Activated CD8-positive, alpha-beta memory T cell treated with anti-CD3 and anti-CD28 coated beads, Interleukin-2, amount 50 U/mL, for 24 hours (primary cell): ENCODE results near the gene WDFY1.

Experiments used
- DNase-seq: peaks from one replicate; pipeline ENCODE4 v3.0.0-alpha.2; 2020; ENCODE audit errors: extremely low read depth

WDFY1 gene

GRCh38 chr2:223944703-223945531 is at the start of gene WDFY1:
Gene WDFY1 (minus strand): TSS chr2:223945335. CDS start chr2:223945284, 51 bp downstream.
- peak; percentile 53 for DNase-seq

DNA sequence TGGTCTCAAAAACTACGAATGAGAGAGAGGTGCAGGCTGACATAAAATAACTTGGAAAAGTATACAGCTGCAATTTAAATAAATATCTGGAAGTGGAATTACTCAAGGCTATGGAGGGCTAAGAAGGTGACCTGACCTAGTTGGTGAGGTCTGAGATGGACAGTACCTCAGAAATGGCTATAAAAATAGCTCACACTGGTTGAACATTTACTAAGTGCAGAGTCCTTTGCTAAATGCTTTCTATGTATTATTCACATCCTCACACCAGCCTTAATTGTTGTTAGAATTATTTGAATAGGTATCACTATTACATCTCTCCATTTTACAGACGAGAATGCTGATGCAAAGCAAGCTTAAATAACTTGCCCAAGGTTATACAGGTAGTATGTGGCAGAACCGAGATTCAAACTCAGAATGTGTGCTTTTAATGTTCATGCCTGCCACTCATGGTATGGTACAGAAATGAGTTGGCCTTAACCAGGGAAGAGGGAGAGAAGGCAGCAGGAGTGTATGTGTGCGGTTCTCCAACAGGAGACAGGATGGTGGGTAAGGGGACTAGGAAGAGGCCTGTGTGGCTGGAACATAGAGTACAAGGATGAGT is 49.5 kb upstream of the WDFY1 start:
- no peak for DNase-seq

DNA sequence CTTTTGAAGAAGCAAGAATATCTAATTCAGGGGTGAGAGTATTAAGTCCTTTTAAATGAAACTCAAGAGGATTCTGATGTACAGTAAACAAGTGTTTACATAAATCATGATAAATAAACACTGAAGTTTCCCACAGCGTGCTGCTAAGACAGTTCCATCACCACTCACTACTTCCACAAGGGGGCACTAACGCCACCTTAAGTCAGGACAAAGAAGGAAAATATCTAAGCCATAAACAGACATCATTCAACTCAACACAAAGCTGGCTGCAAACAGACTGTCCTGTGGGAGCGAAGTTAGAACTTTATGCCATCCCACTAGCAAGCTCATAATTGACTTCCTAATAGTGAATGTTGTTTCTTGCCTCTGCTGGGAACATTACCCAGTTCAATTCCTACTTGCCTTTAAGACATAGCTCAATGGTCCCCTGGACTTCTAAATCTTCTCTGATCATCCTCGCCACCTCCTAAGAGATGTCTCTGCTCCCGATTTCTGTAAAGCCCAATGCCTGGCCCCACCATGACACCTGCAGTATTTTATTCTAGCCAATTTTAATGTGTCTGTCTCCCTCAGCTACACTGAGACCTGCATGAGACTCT is 48.6 kb upstream of the WDFY1 start:
- peak; percentile 12 for DNase-seq

DNA sequence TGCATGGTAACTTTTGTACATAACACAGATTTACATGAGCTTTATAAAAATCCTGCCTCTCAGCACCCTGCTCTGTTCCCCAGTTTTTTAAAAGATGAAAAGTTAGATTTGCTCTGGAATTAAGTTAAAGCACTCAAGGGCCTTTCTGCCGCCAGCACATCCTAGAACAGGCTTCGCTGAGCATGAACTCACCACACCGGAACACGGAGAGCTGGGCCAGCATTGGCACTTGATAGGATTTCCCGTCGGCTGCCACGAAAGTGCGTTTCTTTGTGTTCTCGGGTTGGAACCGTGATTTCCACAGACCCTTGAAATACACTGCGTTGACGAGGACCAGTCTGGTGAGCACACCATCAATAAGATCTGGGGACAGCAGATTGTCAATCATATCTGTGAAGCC is 46.5 kb upstream of the WDFY1 start:
- no peak for DNase-seq

DNA sequence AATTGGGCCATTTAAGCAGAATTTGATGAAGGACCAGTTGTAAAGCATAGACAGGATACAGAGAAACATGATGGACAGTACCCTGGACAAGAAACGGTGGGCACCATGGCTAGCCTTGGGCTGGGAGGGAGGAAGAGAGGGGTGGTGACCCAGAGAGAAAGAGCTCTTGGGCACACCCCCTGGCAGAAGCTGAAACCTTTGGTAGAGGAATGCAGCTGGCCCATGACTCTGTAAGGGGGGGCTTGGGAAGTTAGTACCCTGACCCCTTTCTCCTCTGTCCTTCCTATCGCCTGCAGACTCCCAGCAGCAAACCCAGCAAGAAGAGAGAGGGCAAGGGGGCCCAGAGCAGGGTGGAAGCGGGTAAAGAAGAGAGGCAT is 44.7 kb upstream of the WDFY1 start:
- no peak for DNase-seq

DNA sequence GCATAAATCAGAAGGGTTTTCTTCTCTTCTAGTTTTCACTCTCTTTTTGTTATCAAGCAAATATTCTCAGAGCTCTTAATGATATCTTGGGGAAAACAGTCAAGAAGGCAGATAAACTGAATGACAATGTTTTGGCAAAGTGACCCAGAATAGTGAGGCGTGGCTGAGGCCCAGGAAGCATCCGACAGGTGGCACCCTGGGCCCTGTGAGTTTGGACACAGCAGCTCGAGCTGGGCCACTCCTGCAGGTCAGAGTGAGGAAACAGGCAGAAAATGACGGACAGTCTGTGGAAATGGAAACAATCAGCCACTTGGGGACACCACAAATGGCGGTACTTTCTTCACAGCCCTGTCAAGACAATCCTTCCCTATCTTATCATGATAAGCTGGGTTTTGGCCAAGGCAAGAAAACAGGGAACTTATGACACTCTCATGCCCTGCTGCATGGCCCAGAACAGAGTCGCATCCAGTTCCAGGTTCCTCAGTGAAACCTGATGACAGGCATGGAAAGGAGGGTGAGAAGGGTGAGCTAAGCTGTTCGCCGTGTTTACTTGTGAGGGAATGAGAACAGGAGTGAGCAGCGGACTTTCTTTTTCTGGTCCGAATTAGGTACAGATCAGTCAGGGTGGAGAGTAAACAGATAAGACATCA is 44.2 kb upstream of the WDFY1 start:
- DNase-seq, result no peak

DNA sequence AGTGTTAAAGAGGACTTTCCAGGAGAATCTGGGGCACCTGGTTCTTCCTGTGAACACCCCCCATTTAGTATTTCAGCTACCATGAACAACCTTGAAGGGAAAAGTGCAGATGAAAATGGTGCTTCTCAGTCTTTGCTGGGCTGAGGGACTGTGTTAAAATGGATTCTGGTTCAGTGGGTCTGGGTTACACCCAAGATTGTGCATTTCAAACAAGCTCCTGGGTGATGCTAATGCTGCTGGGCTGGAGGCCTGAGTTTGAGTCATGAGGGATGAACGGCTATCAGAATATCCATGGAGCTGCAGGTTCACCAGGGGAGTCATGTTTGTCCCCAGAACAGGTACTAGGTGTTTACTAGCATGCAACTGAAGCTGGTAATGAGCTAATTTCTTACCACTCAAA is 36.1 kb upstream of the WDFY1 start:
- DNase-seq, result no peak

- DNase-seq, result no peak
Measured at GRCh38 chr2:223980803-223981202, 35.7 kb upstream of the WDFY1 start.

GRCh38 chr2:223980397-223980735 is 35.2 kb upstream of the WDFY1 start:
- DNase-seq, result no peak

GRCh38 chr2:223979730-223980396 is 34.7 kb upstream of the WDFY1 start:
- no peak for DNase-seq

DNA sequence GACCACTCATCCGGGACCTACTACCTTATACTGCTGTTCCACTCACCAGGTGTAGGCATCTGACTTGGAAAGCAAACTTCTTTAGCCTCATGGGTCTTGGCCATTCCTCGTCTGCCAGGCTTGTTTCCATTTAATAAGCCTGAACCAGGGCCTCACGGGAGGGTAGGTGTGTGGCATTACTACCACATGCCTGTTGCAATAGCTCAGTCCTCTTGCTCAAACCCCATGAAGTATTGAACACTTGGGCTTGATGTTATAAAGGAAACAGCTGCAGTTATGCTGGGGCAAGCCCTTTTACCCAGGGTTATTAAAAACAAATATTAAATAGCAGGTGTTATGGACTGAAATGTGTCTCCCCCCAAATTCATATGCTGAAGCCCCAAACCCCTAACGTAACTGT is 33.3 kb upstream of the WDFY1 start:
- no peak for DNase-seq

DNA sequence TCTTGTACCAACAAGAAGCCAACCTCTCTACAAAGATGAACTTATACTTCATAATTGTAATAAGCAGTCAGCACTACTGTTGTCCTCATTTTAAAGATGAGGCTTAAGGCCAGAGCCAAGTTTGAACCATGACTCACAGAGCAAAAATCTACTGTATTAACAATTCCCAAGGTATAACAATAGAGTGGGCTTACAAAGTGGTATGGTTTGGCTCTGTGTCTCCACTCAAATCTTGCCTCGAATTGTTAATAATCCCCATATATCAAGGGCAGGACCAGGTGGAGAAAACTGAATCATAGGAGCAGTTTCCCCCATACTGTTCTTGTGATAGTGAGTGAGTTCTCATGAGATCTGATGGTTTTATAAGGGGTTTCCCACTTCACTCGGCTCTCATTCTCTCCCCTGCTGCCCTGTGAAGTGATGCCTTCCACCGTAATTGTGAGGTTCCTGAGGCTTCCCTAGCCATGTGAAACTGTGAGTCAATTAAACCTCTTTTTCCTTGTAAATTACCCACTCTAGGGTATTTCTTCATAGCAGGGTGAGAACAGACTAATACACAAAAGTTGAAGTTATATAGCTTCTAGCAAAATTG is 31.6 kb upstream of the WDFY1 start:
- DNase-seq, result no peak

DNA sequence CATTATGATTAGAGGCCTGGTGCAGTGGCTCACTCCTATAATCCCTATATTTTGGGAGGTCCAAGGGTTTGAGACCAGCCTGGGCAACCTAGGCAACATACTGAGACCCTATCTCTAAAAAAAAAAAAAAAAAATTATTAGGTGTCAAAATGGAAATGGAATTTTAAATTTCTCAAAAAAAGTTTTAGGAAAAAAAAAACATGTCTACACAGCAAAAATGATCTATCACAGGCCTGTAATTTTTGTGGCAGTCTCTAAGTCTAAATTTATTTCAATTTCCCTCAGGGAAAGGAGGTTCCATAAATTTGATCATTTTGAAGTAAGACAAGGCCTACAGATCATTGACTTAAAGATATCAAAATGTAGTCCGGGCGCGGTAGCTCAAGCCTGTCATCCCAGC is 28.5 kb upstream of the WDFY1 start:
- no peak for DNase-seq

GRCh38 chr2:223972656-223973102 is 27.5 kb upstream of the WDFY1 start:
- no peak for DNase-seq

DNA sequence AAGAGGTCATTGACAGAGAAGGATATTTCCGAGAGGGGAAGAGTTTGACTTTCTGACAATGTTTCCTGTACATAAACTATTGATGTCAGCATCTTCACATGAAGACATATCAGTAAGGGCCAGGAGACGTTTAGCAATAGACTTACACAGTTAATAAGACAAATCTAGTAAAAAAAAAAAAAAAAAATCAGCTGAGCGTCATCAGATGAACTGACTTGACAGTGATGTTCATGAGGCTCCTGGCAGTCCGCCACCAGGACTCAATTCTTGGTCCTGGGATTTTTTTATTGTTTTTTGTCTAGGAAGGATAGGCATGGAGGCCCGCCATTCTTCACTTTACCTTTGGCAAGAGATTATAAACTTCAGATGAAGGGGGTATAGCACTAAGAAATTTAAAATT is 26.6 kb upstream of the WDFY1 start:
- DNase-seq, result no peak

DNA sequence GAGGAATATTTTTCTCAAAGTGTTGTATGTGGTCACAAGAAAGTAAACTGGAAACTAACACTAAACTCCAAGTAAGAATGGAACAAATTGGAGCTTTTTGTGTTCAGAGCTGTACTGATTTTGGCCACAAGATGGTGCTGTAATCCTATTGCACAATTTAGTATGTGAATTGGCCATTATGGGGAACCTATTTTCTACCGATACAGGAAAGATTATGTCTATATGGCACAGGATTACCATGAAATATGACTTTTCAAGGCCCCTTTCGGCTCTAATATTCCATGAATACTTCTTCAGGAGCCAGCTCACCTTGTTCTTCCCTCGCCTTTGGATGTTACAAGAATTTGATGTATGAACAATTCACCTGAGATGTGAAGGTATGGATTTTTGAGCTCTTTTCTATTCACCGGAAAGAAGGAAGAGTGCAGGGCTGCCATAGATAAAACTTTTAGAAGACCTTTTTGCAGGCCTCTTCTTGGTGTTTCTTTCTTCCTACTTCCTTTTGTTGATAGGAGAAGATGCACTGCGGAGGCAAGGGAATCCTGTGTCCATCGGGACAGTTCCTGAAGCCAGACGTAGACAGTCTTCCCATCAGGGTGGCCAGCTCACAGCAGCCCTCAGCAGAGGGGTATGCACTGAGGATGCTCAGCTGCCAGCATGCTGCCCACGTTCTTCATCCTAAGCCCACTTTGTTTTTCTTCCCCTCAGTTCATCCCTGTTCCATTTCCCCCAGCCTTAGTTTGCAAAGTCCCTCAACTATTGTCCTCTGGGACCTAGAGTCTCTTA is 25.4 kb upstream of the WDFY1 start:
- DNase-seq, result no peak

DNA sequence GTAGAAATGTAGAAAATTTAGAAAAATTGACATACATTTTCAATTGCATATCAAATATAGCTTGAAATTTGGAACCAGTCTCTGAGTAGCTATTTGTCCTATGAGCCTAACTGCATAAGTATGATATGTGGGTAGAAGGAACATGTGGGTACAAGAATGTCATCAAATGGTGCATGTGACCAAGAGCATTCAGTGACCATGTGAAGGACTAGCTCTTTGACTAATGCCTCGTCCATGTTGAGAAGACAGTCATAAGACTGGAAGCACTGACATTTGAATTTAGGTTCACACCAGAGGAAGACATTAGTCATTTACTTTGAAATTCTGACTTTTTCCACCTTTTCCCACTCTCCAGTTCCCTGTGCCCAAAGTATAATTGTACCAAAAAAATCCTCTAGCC is 24.7 kb upstream of the WDFY1 start:
- no peak for DNase-seq

GRCh38 chr2:223969315-223969714 is 24.2 kb upstream of the WDFY1 start:
- no peak for DNase-seq

GRCh38 chr2:223967981-223968380 is 22.8 kb upstream of the WDFY1 start:
- no peak for DNase-seq

DNA sequence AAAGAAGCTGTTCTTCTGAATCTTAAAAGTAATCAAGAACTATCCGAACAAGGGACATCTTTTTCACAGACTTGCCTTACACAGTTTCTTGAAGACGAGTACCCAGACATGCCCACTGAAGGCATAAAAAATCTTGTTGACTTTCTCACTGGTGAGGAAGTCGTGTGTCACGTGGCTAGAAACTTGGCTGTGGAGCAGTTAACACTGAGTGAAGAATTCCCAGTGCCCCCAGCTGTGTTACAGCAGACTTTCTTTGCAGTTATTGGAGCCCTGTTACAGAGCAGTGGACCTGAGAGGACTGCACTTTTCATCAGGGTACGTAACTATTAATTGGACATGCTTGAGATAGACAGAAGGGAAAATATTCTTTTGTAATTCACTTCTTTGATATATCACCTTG is 14.6 kb upstream of the WDFY1 start:
- DNase-seq, result no peak
